ENCODE data around the gene MFRP. TPM values are rescaled to one million over a fixed set of nuclear protein-coding genes. Genes with fewer than 3 reads are reported as not detected.

MFRP gene
- total RNA-seq, 1 donor from 2014 or later, result not detected

DNA sequence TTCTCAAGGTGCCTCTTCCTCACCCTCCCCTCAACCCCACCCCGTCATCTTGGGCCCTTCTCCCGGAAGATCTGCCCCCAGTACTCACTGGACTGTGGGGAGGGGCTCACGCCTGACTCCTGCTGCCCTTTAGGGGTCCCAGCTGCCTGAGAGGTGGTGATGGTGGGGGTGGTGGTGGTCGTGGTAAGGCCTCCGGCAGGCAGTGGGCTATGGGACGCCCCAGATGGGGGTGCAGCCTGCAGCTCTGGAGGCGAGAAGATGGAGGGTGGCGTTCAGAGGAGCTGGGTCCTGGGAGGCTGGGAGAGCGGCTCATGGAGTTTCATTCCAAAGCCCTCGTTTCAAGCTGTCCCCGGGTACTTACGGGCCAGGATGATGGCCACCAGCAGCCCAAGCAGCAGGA lies 820 bp downstream of the MFRP start:
- Histone ChIP-seq H3K9me3 (ENCODE audit: control insufficient read depth in 3 of 3, low read length in 3 of 3) (no peaks in the 10 kb centered on the region), H3K9ac (ENCODE audit: low read depth in 1 of 3, low read length in 3 of 3) (no peak overlapping the region), H3K36me3 (ENCODE audit: control insufficient read depth in 3 of 3, insufficient read depth in 3 of 3, low read length in 3 of 3) (no peaks in the 10 kb centered on the region), H3K27ac (ENCODE audit: low read depth, low read length) (no peak overlapping the region), H3K4me3 (ENCODE audit: low read length in 3 of 3) (no peak overlapping the region), H3K27me3 (ENCODE audit: control insufficient read depth in 3 of 3, insufficient read depth in 3 of 3, low read length in 3 of 3) (peaks cover 5 to 20% (median 17%) of the 10 kb centered on the region in 3 donors), H3K4me1 (ENCODE audit: control insufficient read depth in 3 of 3, insufficient read depth in 3 of 3, low read length in 3 of 3) (peaks cover 19 to 35% (median 22%) of the 10 kb centered on the region in 3 donors)

- no peak overlapping the region for H3K9ac ChIP-seq (ENCODE audit: low read depth in 1 of 3, low read length in 3 of 3)
- H3K9me3 ChIP-seq (ENCODE audit: control insufficient read depth in 3 of 3, low read length in 3 of 3), result no peaks in the 10 kb centered on the region
- peaks cover 5 to 20% (median 18%) of the 10 kb centered on the region in 3 donors for H3K27me3 ChIP-seq (ENCODE audit: control insufficient read depth in 3 of 3, insufficient read depth in 3 of 3, low read length in 3 of 3)
- no peaks in the 10 kb centered on the region for H3K36me3 ChIP-seq (ENCODE audit: control insufficient read depth in 3 of 3, insufficient read depth in 3 of 3, low read length in 3 of 3)
- no peak overlapping the region for H3K4me3 ChIP-seq (ENCODE audit: low read length in 3 of 3)
- peaks cover 23 to 38% (median 33%) of the 10 kb centered on the region in 3 donors for H3K4me1 ChIP-seq (ENCODE audit: control insufficient read depth in 3 of 3, insufficient read depth in 3 of 3, low read length in 3 of 3)
- H3K27ac ChIP-seq (ENCODE audit: low read depth, low read length), result no peak overlapping the region
Measured at GRCh38 chr11:119344291-119345010, 2.1 kb downstream of the MFRP start.

GRCh38 chr11:119343726-119344125 lies 2.8 kb downstream of the MFRP start:
- peak overlapping the region in 1 of 3 donors; percentile 8 for H3K9ac ChIP-seq (ENCODE audit: low read depth in 1 of 3, low read length in 3 of 3)
- peaks cover 30 to 46% (median 40%) of the 10 kb centered on the region in 3 donors for H3K4me1 ChIP-seq (ENCODE audit: control insufficient read depth in 3 of 3, insufficient read depth in 3 of 3, low read length in 3 of 3)

DNA sequence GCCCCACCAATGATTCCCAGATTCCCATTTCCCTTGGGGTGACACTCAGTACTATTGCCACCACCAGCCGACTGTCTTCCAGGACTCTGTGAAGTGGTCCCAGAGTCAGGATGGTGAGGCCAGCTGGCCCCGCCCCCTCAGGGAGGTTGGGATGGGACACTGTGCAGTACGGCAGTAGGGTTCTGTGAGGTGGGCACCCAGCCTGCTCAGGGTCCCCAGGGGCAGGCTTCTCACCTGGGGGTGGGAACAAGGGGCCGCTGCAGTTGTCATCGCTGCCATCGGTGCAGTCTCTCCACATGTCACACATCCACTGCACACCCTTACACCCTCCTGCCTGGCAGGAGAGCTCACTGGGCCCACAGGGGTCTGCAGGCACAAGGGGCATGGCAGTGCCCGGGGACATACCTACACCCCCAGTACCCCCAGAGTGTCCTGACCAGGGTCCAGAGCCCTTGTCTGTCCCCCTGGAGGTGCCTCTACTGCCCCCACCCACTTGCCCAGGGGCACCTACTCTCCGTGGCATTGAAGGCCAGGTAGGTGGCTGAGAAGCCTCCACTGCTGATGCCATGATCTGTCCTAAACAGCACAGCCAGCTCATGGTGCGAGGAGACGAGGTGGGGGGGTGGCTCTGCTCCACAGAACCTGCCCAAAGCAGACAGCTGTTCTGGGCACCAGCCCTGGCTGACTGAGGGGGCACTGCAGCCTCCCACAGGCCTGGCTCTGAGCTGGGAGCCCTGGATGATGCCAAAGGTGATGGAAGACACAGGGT lies 4.0 kb downstream of the MFRP start:
- H3K36me3 ChIP-seq (ENCODE audit: control insufficient read depth in 3 of 3, insufficient read depth in 3 of 3, low read length in 3 of 3), result no peaks in the 10 kb centered on the region
- H3K4me3 ChIP-seq (ENCODE audit: low read length in 3 of 3), result no peak overlapping the region
- peaks cover 37 to 49% (median 43%) of the 10 kb centered on the region in 3 donors for H3K4me1 ChIP-seq (ENCODE audit: control insufficient read depth in 3 of 3, insufficient read depth in 3 of 3, low read length in 3 of 3)
- H3K27ac ChIP-seq (ENCODE audit: low read depth, low read length), result no peak overlapping the region
- H3K9me3 ChIP-seq (ENCODE audit: control insufficient read depth in 3 of 3, low read length in 3 of 3), result no peaks in the 10 kb centered on the region
- H3K9ac ChIP-seq (ENCODE audit: low read depth in 1 of 3, low read length in 3 of 3), result no peak overlapping the region
- peaks cover 5 to 20% (median 18%) of the 10 kb centered on the region in 3 donors for H3K27me3 ChIP-seq (ENCODE audit: control insufficient read depth in 3 of 3, insufficient read depth in 3 of 3, low read length in 3 of 3)

More at GRCh38 chr11:119343726-119344125, 2.8 kb downstream of the MFRP start:
- Histone ChIP-seq H3K27me3 (ENCODE audit: control insufficient read depth in 3 of 3, insufficient read depth in 3 of 3, low read length in 3 of 3) (peaks cover 5 to 20% (median 18%) of the 10 kb centered on the region in 3 donors), H3K9me3 (ENCODE audit: control insufficient read depth in 3 of 3, low read length in 3 of 3) (no peaks in the 10 kb centered on the region), H3K27ac (ENCODE audit: low read depth, low read length) (no peak overlapping the region), H3K4me3 (ENCODE audit: low read length in 3 of 3) (no peak overlapping the region), H3K36me3 (ENCODE audit: control insufficient read depth in 3 of 3, insufficient read depth in 3 of 3, low read length in 3 of 3) (no peaks in the 10 kb centered on the region)

DNA sequence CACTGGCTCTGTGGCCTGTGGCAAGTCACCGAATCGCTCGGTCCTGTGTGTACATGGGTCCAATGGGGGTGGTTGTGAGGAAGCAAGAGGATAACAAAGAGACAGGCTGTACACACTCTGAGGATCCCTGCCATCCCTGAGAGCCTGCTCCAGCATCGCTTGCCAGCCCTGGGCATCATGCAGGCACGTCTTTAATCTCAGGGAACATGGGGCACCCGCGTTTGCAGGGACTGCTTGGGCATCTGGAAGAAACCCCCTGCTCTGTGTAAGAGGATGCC lies 4.5 kb downstream of the MFRP start:
- Histone ChIP-seq H3K27me3 (ENCODE audit: control insufficient read depth in 3 of 3, insufficient read depth in 3 of 3, low read length in 3 of 3) (peaks cover 5 to 20% (median 18%) of the 10 kb centered on the region in 3 donors), H3K27ac (ENCODE audit: low read depth, low read length) (no peak overlapping the region), H3K9ac (ENCODE audit: low read depth in 1 of 3, low read length in 3 of 3) (no peak overlapping the region), H3K4me3 (ENCODE audit: low read length in 3 of 3) (no peak overlapping the region), H3K9me3 (ENCODE audit: control insufficient read depth in 3 of 3, low read length in 3 of 3) (no peaks in the 10 kb centered on the region), H3K36me3 (ENCODE audit: control insufficient read depth in 3 of 3, insufficient read depth in 3 of 3, low read length in 3 of 3) (peaks cover 0 to 4% (median 2%) of the 10 kb centered on the region in 3 donors), H3K4me1 (ENCODE audit: control insufficient read depth in 3 of 3, insufficient read depth in 3 of 3, low read length in 3 of 3) (peaks cover 42 to 50% (median 45%) of the 10 kb centered on the region in 3 donors)

DNA sequence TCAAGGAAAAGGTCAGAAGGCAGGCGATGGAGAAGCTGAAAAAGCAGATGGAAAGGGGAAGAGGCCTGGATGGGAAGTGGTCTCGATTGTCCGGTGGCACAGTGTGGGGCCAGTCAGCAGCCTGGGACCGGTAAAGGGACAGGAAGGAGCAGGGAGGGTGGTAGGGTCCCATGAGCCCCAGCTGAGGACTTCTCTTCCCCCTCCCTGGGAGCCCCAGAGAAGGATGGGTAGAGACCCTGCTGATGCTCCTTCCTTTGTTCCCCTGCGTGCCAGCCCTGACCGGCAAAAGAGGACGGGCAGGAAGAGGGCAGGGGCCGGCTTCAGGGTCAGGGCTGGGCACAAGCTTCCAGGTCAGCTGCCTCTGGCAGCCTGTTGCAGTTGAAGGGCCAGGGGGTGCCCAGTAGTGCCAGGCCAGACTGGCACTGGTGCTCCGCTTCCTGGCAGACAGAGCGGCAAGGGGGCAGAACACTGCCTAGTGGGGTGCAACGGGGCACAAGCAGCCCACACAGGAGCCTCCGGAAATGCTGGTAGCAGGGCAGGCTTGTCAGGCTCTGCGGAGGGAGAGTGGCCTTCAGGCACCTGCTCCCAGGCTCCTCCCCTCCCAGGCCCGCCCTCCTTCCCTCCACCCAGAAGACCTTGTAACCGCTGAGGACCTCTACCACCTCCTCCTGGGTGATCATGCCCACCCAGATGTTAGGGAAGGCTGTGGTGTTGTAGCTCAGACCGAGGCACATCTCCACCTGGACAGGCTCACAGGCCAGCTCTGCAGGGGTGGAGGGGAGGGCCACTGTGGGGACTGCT lies 5.1 kb downstream of the MFRP start:
- Histone ChIP-seq H3K4me1 (ENCODE audit: control insufficient read depth in 3 of 3, insufficient read depth in 3 of 3, low read length in 3 of 3) (peaks cover 41 to 49% (median 49%) of the 10 kb centered on the region in 3 donors), H3K4me3 (ENCODE audit: low read length in 3 of 3) (peak overlapping the region; percentile 52 to 68 (median 56)), H3K9me3 (ENCODE audit: control insufficient read depth in 3 of 3, low read length in 3 of 3) (no peaks in the 10 kb centered on the region), H3K9ac (ENCODE audit: low read depth in 1 of 3, low read length in 3 of 3) (peak overlapping the region; percentile 38 to 73 (median 43)), H3K27me3 (ENCODE audit: control insufficient read depth in 3 of 3, insufficient read depth in 3 of 3, low read length in 3 of 3) (peaks cover 5 to 20% (median 18%) of the 10 kb centered on the region in 3 donors), H3K27ac (ENCODE audit: low read depth, low read length) (peak overlapping the region; percentile 88), H3K36me3 (ENCODE audit: control insufficient read depth in 3 of 3, insufficient read depth in 3 of 3, low read length in 3 of 3) (peaks cover 2 to 8% (median 5%) of the 10 kb centered on the region in 3 donors)

GRCh38 chr11:119340335-119341221 lies 5.9 kb downstream of the MFRP start, which contains the start of gene C1QTNF5:
Gene C1QTNF5, minus strand, starts transcription at chr11:119340883. Its CDS starts 486 bp downstream, at chr11:119340397.
- Histone ChIP-seq H3K9ac (ENCODE audit: low read depth in 1 of 3, low read length in 3 of 3) (peak within 1 kb of the TSS; percentile 74 to 79 (median 76)), H3K4me3 (ENCODE audit: low read length in 3 of 3) (peak within 1 kb of the TSS; percentile 59 to 68 (median 63)), H3K27me3 (ENCODE audit: control insufficient read depth in 3 of 3, insufficient read depth in 3 of 3, low read length in 3 of 3) (peaks cover 5 to 20% (median 18%) of the 10 kb centered on the region in 3 donors), H3K36me3 (ENCODE audit: control insufficient read depth in 3 of 3, insufficient read depth in 3 of 3, low read length in 3 of 3) (peaks cover 6 to 14% (median 9%) of the 10 kb centered on the region in 3 donors), H3K27ac (ENCODE audit: low read depth, low read length) (peak within 1 kb of the TSS; percentile 88), H3K4me1 (ENCODE audit: control insufficient read depth in 3 of 3, insufficient read depth in 3 of 3, low read length in 3 of 3) (peaks cover 49 to 56% (median 54%) of the 10 kb centered on the region in 3 donors), H3K9me3 (ENCODE audit: control insufficient read depth in 3 of 3, low read length in 3 of 3) (no peaks in the 10 kb centered on the region)

DNA sequence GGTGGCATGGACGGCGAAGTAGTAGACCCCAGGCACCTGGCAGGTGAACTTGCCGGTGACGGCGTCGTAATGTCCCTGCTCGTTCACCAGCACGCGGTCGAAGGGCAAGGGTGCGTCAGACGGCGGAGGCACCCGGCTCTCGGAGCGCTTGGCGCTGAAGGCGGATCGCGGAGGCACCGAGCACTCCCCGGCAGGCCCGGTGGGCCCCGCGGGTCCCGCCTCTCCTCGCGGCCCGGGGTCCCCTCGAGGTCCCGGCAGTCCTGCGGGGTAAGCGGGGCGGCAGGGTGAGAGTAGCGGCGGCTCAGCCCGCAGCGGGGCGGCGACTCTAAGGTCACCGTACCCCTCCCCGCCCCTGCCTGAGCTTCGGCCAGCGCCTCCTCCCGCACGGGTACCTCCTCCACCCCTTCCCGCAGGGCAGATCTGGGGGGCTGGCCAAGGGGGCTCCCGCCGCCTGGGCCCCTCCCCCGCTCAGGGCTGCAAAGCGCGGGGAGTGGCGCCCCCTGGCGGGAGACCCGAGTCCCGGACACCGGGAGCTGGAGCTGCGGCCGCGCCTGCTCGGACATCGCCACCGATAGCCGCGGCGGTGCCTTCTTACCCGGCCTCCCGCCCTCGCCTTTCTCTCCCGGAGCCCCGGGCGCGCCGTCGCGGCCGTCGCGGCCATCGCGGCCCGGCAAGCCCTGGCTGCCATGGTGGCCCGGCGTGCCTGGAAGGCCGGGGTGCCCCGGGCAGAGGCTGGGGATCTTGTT lies 6.7 kb downstream of the MFRP start:
- Histone ChIP-seq H3K27me3 (ENCODE audit: control insufficient read depth in 3 of 3, insufficient read depth in 3 of 3, low read length in 3 of 3) (peaks cover 5 to 20% (median 18%) of the 10 kb centered on the region in 3 donors), H3K4me3 (ENCODE audit: low read length in 3 of 3) (peak overlapping the region; percentile 59 to 68 (median 63)), H3K9ac (ENCODE audit: low read depth in 1 of 3, low read length in 3 of 3) (peak overlapping the region; percentile 74 to 79 (median 76)), H3K36me3 (ENCODE audit: control insufficient read depth in 3 of 3, insufficient read depth in 3 of 3, low read length in 3 of 3) (peaks cover 6 to 14% (median 9%) of the 10 kb centered on the region in 3 donors), H3K4me1 (ENCODE audit: control insufficient read depth in 3 of 3, insufficient read depth in 3 of 3, low read length in 3 of 3) (peaks cover 57 to 64% (median 62%) of the 10 kb centered on the region in 3 donors), H3K9me3 (ENCODE audit: control insufficient read depth in 3 of 3, low read length in 3 of 3) (no peaks in the 10 kb centered on the region), H3K27ac (ENCODE audit: low read depth, low read length) (peak overlapping the region; percentile 88)

Data from skeletal muscle tissue (tissue), 4 donors.